GM23338 (cell line): ENCODE data around the gene NUTF2. TPM values are rescaled to one million over a fixed set of nuclear protein-coding genes. Genes with fewer than 3 reads are reported as not detected.

ENCODE experiments used
- ATAC-seq: fragments of 200-7000 bp; cut with Tn5 transposase; 3 replicates; pipeline ENCODE4 v1.9.1; 2020
- DNase-seq: peaks from one replicate; pipeline ENCODE4 v3.0.0-alpha.2; 2015; ENCODE audit warnings: low spot score
- H2AFZ ChIP-seq: fragments of 200-600 bp; sonication (generic); 2 replicates; pipeline ENCODE4 v1.8.0; 2016; ENCODE audit warnings: antibody characterized with exemption, mild to moderate bottlenecking, moderate library complexity
- H3F3A ChIP-seq: fragments of 200-600 bp; sonication (generic); replicated peaks from 2 replicates; pipeline ENCODE4 v1.8.0; 2017; ENCODE audit warnings: antibody characterized with exemption, mixed run types, low read depth
- H3K27ac ChIP-seq: fragments of 200-600 bp; sonication (generic); 2 replicates; pipeline ENCODE4 v1.6.1; 2016; ENCODE audit warnings: low read depth
- H3K27me3 ChIP-seq: fragments of 200-600 bp; sonication (generic); 2 replicates; pipeline ENCODE4 v1.8.0; 2016; ENCODE audit warnings: mild to moderate bottlenecking, mixed run types, moderate library complexity; ENCODE audit not compliant: insufficient read depth
- H3K36me3 ChIP-seq: fragments of 200-600 bp; sonication (generic); 2 replicates; pipeline ENCODE4 v1.8.0; 2016; ENCODE audit warnings: mild to moderate bottlenecking; ENCODE audit not compliant: insufficient read depth
- H3K4me1 ChIP-seq: fragments of 200-600 bp; sonication (generic); 2 replicates; pipeline ENCODE4 v1.8.0; 2016; ENCODE audit warnings: mild to moderate bottlenecking, moderate library complexity; ENCODE audit not compliant: insufficient read depth
- H3K4me2 ChIP-seq: fragments of 200-600 bp; sonication (generic); 2 replicates; pipeline ENCODE4 v1.7.1; 2017; ENCODE audit warnings: mixed run types
- H3K4me3 ChIP-seq: fragments of 200-600 bp; sonication (generic); 2 replicates; pipeline ENCODE4 v1.6.1; 2016; ENCODE audit warnings: mixed run types
- H3K79me2 ChIP-seq: fragments of 200-600 bp; sonication (generic); replicated peaks from 2 replicates; pipeline ENCODE4 v1.8.0; 2017; ENCODE audit warnings: mild to moderate bottlenecking; ENCODE audit not compliant: insufficient read depth
- H3K9me2 ChIP-seq: fragments of 200-600 bp; sonication (generic); 2 replicates; pipeline ENCODE4 v1.8.0; 2017; ENCODE audit not compliant: insufficient read depth
- H4K20me1 ChIP-seq: fragments of 200-600 bp; sonication (generic); replicated peaks from 2 replicates; pipeline ENCODE4 v1.8.0; 2017; ENCODE audit warnings: mild to moderate bottlenecking; ENCODE audit not compliant: insufficient read depth
- H3K27ac Mint-ChIP-seq: 2 replicates; pipeline ENCODE4 v1.8.0; 2020; ENCODE audit warnings: inconsistent platforms, mild to moderate bottlenecking, moderate library complexity, mixed read lengths
- H3K27me3 Mint-ChIP-seq: 3 replicates; pipeline ENCODE4 v1.8.0; 2022; ENCODE audit warnings: low read depth, mild to moderate bottlenecking, moderate library complexity, mixed read lengths, inconsistent platforms; ENCODE audit not compliant: insufficient read depth, poor library complexity
- H3K36me3 Mint-ChIP-seq: 3 replicates; pipeline ENCODE4 v1.8.0; 2021; ENCODE audit warnings: low read depth, mild to moderate bottlenecking, inconsistent platforms, moderate library complexity, mixed read lengths
- H3K4me1 Mint-ChIP-seq: 3 replicates; pipeline ENCODE4 v1.8.0; 2020; ENCODE audit warnings: mild to moderate bottlenecking, inconsistent platforms, mixed read lengths
- H3K4me3 Mint-ChIP-seq: 3 replicates; pipeline ENCODE4 v1.8.0; 2021; ENCODE audit warnings: moderate library complexity, mild to moderate bottlenecking, inconsistent platforms, mixed read lengths
- H3K9me3 Mint-ChIP-seq: 3 replicates; pipeline ENCODE4 v1.8.0; 2020; ENCODE audit warnings: moderate library complexity, mild to moderate bottlenecking, inconsistent platforms, mixed read lengths
- CREB1 ChIP-seq: fragments of 250-450 bp; sonication (Bioruptor Pico); IDR thresholded peaks from 2 replicates; pipeline ENCODE4 v1.5.0; 2020; ENCODE audit warnings: low read depth, mild to moderate bottlenecking, moderate library complexity
- EZH2 ChIP-seq: fragments of 200-600 bp; sonication (generic); IDR thresholded peaks from one replicate; pipeline ENCODE4 v1.8.0; 2017; ENCODE audit warnings: antibody characterized with exemption, mild to moderate bottlenecking, low read depth; ENCODE audit not compliant: unreplicated experiment
- EZH2phosphoT487 ChIP-seq: fragments of 200-600 bp; sonication (generic); IDR thresholded peaks from one replicate; pipeline ENCODE4 v1.8.1; 2018; ENCODE audit warnings: antibody characterized with exemption; ENCODE audit not compliant: unreplicated experiment
- JUNB ChIP-seq: IDR thresholded peaks from one replicate; pipeline ENCODE4 v1.6.1; 2016; ENCODE audit warnings: antibody characterized with exemption; ENCODE audit not compliant: unreplicated experiment
- NANOG ChIP-seq: IDR thresholded peaks from 2 replicates; pipeline ENCODE4 v1.6.1; 2016; ENCODE audit warnings: antibody characterized with exemption, borderline replicate concordance
- POLR2AphosphoS5 ChIP-seq: IDR thresholded peaks from 2 replicates; pipeline ENCODE4 v1.6.1; 2016; ENCODE audit warnings: antibody characterized with exemption, low read depth
- STAT1 ChIP-seq: IDR thresholded peaks from one replicate; pipeline ENCODE4 v1.6.1; 2016; ENCODE audit warnings: antibody characterized with exemption; ENCODE audit not compliant: unreplicated experiment
- ZNF331 ChIP-seq: fragments of 250-450 bp; sonication (Bioruptor Pico); IDR thresholded peaks from 2 replicates; pipeline ENCODE4 v1.5.0; 2020; ENCODE audit warnings: low read depth, mild to moderate bottlenecking, moderate library complexity
- polyA plus RNA-seq: library from polyadenylated mRNA; unstranded; fragments of >200 nt; fragmentation: Nextera tagmentation; extraction: Ambion mirVana; gene quantifications from 2 replicates; pipeline ENCODE4 v1.2.1, GENCODE V29; 2016
- total RNA-seq: library from RNA; depleted of rRNA; stranded (reverse); fragments of >200 nt; shearing (Covaris generic); gene quantifications from 2 replicates; pipeline ENCODE4 v1.2.3, GENCODE V29; 2014
- TF ChIP-seq, protein P1 (sequence below), 2 experiments: fragments of 200-600 bp in 1 of 2; sonication (generic) in 1 of 2; conservative IDR thresholded peaks; 2 replicates each; pipeline versions ENCODE4 v1.5.1 to v1.6.1; 2016 to 2017; ENCODE audit warnings: antibody characterized with exemption in 2 of 2, low read depth in 2 of 2, mild to moderate bottlenecking in 2 of 2, moderate library complexity in 1 of 2
- TF ChIP-seq, protein P2 (sequence below): IDR thresholded peaks from 2 replicates; pipeline ENCODE4 v1.6.1; 2016; ENCODE audit warnings: antibody characterized with exemption
- TF ChIP-seq, protein P3 (sequence below): IDR thresholded peaks from one replicate; pipeline ENCODE4 v1.6.1; 2018; ENCODE audit warnings: antibody characterized with exemption; ENCODE audit not compliant: unreplicated experiment

NUTF2 gene
- total and polyA plus RNA-seq, 2 experiments from 2014 or later, result 321 to 391 TPM

GRCh38 chr16:67907397-67908180 lies 60.9 kb downstream of the NUTF2 start:
- no peak for DNase-seq
- Histone ChIP-seq H3K27ac (no peak overlapping the region), H3K36me3 (no peaks in the 10 kb centered on the region; the same call in 1 of the 2 replicates), H3K4me2 (no peak overlapping the region), H3K4me1 (no peaks in the 10 kb centered on the region), H3K4me3 (no peak overlapping the region), H3K9me2 (no peaks in the 10 kb centered on the region), H3F3A (0 out of 2 replicates have a peak, but pooled peaks cover 3% of the 10 kb centered on the region), H4K20me1 (peaks cover 6% of the 10 kb centered on the region; the same call in 1 of the 2 replicates), H3K79me2 (0 out of 2 replicates have a peak, but pooled peaks cover 3% of the 10 kb centered on the region), H2AFZ (no peak overlapping the region), H3K27me3 (no peaks in the 10 kb centered on the region)
- Mint-ChIP-seq H3K4me3 (no peak overlapping the region; the same call in 2 of the 3 replicates), H3K4me1 (no peaks in the 10 kb centered on the region), H3K27ac (peak overlapping the region; percentile 52; the same call in 1 of the 2 replicates), H3K9me3 (no peaks in the 10 kb centered on the region), H3K36me3 (peaks cover 24% of the 10 kb centered on the region), H3K27me3 (peaks cover 2% of the 10 kb centered on the region)
- TF ChIP-seq, protein P1, sequence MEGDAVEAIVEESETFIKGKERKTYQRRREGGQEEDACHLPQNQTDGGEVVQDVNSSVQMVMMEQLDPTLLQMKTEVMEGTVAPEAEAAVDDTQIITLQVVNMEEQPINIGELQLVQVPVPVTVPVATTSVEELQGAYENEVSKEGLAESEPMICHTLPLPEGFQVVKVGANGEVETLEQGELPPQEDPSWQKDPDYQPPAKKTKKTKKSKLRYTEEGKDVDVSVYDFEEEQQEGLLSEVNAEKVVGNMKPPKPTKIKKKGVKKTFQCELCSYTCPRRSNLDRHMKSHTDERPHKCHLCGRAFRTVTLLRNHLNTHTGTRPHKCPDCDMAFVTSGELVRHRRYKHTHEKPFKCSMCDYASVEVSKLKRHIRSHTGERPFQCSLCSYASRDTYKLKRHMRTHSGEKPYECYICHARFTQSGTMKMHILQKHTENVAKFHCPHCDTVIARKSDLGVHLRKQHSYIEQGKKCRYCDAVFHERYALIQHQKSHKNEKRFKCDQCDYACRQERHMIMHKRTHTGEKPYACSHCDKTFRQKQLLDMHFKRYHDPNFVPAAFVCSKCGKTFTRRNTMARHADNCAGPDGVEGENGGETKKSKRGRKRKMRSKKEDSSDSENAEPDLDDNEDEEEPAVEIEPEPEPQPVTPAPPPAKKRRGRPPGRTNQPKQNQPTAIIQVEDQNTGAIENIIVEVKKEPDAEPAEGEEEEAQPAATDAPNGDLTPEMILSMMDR (conservative IDR thresholded peaks at IDR 0.05; ENCODE audit: low read depth in 2 of 2), result peak in 1 of 2 experiments; percentile 10; a peak in 1 of 4 replicates
- TF ChIP-seq NANOG, result no peak
- ATAC-seq, result peak; percentile 45; the same call in 2 of the 3 replicates

DNA sequence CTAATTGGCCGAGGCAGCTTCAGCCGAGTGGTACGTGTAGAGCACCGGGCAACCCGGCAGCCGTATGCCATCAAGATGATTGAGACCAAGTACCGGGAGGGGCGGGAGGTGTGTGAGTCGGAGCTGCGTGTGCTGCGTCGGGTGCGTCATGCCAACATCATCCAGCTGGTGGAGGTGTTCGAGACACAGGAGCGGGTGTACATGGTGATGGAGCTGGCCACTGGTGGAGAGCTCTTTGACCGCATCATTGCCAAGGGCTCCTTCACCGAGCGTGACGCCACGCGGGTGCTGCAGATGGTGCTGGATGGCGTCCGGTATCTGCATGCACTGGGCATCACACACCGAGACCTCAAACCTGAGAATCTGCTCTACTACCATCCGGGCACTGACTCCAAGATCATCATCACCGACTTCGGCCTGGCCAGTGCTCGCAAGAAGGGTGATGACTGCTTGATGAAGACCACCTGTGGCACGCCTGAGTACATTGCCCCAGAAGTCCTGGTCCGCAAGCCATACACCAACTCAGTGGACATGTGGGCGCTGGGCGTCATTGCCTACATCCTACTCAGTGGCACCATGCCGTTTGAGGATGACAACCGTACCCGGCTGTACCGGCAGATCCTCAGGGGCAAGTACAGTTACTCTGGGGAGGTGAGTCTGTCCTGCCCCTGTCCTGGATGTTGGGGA lies 62.5 kb downstream of the NUTF2 start:
- no peaks in the 10 kb centered on the region; the same call in 1 of the 2 replicates for H3K36me3 ChIP-seq
- no peak overlapping the region for H2AFZ ChIP-seq
- H3K79me2 ChIP-seq, result 0 out of 2 replicates have a peak, but pooled peaks cover 3% of the 10 kb centered on the region
- no peak for ATAC-seq
- Mint-ChIP-seq H3K9me3 (no peaks in the 10 kb centered on the region), H3K36me3 (peaks cover 19% of the 10 kb centered on the region), H3K4me3 (no peak overlapping the region), H3K27me3 (no peaks in the 10 kb centered on the region), H3K27ac (no peak overlapping the region), H3K4me1 (peaks cover 3% of the 10 kb centered on the region; the same call in 2 of the 3 replicates)
- H3F3A ChIP-seq, result 0 out of 2 replicates have a peak, but pooled peaks cover 3% of the 10 kb centered on the region
- no peaks in the 10 kb centered on the region for H3K4me1 ChIP-seq
- no peaks in the 10 kb centered on the region for H3K27me3 ChIP-seq
- H3K4me2 ChIP-seq, result no peak overlapping the region
- no peaks in the 10 kb centered on the region for H3K9me2 ChIP-seq
- H3K4me3 ChIP-seq, result no peak overlapping the region
- H3K27ac ChIP-seq, result no peak overlapping the region
- peaks cover 4% of the 10 kb centered on the region; the same call in 1 of the 2 replicates for H4K20me1 ChIP-seq
- no peak for DNase-seq
- TF ChIP-seq JUNB (no peak), CREB1 (CRISPR knock-in tag) (no peak), EZH2 (no peak), STAT1 (no peak), ZNF331 (CRISPR knock-in tag) (no peak), POLR2AphosphoS5 (no peak), EZH2phosphoT487 (no peak)
- TF ChIP-seq, protein P2, sequence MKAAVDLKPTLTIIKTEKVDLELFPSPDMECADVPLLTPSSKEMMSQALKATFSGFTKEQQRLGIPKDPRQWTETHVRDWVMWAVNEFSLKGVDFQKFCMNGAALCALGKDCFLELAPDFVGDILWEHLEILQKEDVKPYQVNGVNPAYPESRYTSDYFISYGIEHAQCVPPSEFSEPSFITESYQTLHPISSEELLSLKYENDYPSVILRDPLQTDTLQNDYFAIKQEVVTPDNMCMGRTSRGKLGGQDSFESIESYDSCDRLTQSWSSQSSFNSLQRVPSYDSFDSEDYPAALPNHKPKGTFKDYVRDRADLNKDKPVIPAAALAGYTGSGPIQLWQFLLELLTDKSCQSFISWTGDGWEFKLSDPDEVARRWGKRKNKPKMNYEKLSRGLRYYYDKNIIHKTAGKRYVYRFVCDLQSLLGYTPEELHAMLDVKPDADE, result no peak
- TF ChIP-seq, protein P3, sequence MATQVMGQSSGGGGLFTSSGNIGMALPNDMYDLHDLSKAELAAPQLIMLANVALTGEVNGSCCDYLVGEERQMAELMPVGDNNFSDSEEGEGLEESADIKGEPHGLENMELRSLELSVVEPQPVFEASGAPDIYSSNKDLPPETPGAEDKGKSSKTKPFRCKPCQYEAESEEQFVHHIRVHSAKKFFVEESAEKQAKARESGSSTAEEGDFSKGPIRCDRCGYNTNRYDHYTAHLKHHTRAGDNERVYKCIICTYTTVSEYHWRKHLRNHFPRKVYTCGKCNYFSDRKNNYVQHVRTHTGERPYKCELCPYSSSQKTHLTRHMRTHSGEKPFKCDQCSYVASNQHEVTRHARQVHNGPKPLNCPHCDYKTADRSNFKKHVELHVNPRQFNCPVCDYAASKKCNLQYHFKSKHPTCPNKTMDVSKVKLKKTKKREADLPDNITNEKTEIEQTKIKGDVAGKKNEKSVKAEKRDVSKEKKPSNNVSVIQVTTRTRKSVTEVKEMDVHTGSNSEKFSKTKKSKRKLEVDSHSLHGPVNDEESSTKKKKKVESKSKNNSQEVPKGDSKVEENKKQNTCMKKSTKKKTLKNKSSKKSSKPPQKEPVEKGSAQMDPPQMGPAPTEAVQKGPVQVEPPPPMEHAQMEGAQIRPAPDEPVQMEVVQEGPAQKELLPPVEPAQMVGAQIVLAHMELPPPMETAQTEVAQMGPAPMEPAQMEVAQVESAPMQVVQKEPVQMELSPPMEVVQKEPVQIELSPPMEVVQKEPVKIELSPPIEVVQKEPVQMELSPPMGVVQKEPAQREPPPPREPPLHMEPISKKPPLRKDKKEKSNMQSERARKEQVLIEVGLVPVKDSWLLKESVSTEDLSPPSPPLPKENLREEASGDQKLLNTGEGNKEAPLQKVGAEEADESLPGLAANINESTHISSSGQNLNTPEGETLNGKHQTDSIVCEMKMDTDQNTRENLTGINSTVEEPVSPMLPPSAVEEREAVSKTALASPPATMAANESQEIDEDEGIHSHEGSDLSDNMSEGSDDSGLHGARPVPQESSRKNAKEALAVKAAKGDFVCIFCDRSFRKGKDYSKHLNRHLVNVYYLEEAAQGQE, result no peak
